Limb (tissue), 2 donors: ENCODE measurements around the gene GNB5.

Source experiments
- DNase-seq, 2 donors: peaks; one replicate each; pipeline ENCODE4 v3.0.0-alpha.2; 2016; ENCODE audit errors: extremely low spot score in 2 of 2

GNB5 gene

DNA sequence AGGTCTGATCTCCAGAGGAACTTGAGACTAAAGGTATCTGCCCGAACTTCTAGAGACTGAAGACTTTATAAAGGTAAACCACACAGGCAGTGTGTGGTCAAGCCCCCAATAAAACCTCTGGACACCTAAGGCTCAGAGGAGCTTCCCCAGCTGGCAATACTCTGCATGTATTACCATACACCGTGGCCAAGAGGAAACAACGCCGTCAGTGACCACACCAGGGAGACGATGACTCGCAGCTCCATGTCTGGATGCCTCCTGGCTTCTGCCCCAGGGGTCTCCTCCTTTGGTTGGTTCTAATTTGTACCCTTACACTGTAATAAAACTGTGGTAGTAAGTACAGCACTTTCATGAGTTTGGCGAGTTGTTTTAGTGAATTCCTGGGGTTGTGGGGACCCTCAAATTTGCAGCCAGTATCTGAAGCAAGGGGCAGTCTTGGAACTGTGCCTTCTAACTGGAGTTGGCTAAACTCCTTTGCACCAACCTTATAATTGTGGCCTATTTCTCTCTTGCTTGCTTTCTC is 46.5 kb downstream of the GNB5 start:
- DNase-seq = no peak

GRCh38 chr15:52143873-52144272 is 47.3 kb downstream of the GNB5 start:
- no peak for DNase-seq

DNA sequence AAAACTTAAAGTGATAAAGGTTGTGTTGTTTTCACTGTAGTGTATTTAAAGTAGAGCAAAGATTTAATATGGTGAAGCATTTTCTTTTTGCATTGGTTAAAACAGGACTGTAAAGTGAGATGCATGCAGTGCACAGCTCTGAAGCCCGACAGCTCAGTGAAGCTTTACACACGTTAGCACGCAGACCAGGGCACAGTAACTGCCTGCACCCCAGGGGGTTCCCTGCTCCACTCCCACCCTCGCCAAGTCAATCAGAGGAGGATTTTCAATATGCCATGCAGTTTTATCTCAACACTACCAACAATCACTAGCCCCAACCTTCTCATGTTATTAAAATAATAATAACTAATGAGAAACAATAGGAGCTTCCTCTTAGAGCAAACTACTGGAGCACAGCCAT is 50.5 kb downstream of the GNB5 start:
- DNase-seq = no peak

DNA sequence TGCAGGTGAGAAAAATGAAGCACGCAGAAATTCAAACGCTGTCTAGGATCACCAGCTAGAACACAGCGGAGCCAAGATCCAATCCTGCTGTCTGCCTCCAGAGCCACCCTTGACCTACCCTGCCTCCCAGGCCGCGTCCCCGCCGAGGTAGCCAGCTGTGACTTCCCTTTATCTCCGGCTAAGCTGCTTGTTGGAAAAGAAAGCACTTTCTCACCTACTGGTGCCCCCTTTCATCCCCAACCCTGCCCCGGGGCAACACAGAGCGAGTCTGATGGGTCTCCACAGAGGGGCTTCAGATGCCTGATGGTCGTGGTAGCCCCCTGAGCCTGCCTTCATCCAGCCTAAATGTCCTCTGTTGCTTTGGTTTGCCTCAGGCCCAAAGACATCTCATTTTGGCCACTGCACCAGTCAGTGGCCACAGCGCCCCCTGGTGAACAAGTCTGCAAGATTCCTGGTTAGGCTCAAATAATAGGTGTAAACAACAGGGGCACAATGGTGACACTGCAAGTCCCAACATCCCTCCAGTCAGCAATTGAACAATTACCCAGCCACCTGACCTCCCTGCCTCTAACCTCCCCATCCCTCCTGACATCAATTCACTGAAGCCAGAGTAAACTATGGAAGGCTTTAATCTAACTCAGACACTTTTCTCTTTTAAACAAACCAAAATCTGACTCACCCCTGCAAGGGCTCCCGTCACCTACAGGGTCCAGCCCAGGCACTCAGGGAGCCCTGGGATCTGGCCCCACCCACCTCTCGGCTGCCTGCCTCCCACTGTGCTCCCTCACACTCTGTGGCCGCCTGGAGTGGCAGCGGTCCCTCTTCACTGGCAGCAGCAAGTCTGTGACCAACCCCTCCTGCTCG is 51.4 kb downstream of the GNB5 start:
- peak; percentile 46 to 76 for DNase-seq

GRCh38 chr15:52137432-52138357 is 53.5 kb downstream of the GNB5 start:
- DNase-seq = peak in 1 of 2 donors; percentile 26

DNA sequence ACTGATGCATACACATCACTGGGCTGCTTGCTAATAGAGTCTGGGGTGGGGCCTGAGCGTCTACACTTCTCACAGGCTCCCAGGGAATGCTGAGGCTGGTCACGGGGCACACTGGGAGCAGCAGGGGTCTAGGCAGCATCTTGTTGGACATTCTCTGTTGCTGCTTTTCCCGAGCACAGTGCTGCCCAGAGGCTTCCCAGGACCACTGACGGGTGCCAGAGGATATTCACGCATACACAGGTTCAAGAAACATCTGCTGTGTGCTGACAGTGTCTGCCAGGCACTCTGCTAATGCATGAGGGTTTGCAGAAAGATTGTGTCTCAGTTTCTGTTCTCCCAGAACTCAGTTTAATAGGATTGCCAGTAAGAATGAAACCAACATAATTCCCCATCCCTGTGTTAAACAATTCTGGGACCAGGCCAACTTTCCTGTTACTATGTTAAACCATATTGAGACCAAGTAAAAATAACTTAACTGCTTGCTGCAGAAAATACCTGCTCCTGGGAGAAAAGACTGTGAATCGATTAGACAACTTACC is 54.7 kb downstream of the GNB5 start:
- peak; percentile 34 to 35 for DNase-seq

DNA sequence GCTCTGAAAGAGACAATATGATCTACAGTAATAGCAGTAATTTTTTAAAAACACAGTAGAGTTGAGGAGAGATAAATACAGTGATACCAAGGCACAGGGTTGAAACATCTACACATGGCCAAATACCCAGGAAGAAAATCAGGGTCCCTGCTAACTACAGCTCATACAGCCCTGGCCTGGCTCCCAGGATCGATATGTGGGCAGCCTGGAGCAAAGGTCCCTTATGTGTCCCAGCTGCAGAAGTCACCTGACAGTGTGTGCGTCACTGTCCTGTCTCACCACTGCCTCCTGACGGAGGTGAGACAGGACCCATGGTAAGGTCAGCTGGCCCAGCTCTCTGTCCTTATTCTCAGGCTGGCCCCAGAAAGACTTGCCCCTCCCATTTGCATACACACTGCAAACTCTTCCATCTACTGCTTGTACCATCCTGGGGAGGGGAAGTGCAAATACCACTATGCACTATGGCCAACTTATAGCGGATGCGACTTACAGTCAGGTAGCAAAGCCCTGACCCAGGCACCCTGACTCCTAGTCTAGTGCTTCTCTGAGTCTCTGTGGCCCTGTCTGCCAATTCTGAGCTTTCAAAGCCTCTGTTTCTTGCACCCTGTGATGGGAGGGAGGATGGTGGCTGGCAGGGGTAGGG is 56.6 kb downstream of the GNB5 start:
- peak in 1 of 2 donors; percentile 12 for DNase-seq

DNA sequence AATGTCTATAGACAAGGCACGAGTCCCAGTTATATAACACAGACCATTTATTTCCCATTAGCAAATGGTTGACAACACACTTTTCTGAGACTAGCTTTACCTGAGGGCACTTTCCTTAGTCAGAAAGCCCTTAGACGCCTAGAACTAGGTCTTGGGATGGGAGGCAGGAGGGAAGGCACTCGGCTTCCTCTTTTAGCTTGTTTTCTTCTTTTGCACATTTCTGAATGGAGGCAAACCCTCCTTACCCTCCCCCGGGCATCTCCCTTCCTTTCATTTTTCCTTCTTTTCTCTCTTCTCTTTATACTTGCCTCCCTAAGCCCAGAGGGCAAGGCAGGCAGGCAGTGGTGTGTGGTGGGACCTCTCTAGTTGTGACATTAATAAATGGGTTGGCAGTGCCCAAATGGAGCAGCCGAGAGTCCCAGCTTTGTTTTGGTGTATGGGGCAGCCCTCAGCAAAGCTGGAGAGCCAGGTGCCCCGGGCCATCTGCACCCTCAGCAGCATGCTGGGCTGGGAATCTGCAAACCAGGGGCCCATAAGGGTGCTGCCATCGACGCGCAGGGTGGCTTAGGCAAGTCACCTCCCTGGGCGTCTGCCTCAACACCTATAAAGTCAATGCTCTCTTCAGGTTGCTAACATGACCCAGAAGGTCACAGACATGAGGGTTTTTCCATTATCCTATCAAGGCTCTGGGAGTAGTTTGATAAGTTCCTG is 57.5 kb downstream of the GNB5 start:
- no peak for DNase-seq

GRCh38 chr15:52132066-52132465 is 59.1 kb downstream of the GNB5 start:
- DNase-seq = no peak

- DNase-seq = no peak
Measured at GRCh38 chr15:52128568-52128967, 62.6 kb downstream of the GNB5 start.

DNA sequence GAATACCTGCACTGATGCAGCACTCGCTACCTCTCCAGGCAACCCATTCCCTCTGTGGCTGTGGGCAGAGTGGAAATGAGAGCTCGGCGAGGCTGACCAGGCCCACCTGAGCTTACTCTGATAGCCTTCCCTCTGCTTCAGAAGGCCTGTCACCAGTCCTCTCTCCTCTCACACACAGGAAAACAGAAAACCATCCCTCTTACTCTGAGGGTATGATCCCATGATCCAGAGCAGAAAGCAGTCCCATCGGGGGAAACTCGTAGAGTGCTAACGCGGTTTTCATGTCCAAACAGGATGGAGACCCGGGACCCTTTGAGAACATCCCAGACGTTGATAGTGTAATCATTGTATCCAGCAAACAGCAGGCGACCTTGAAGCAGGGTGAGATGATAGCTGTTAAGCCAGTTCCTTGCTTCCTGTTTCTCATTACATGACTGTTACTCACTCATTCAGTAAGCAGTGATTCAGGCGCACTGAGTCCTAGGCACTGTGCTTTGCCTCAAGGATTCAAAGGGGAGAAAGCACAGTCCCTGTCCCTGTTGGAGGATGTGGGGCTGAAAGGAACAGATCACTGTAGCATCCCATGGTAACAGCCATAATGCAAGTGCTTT is 66.8 kb downstream of the GNB5 start:
- DNase-seq = no peak

- DNase-seq = no peak
Measured at GRCh38 chr15:52121896-52122295, 69.3 kb downstream of the GNB5 start.

DNA sequence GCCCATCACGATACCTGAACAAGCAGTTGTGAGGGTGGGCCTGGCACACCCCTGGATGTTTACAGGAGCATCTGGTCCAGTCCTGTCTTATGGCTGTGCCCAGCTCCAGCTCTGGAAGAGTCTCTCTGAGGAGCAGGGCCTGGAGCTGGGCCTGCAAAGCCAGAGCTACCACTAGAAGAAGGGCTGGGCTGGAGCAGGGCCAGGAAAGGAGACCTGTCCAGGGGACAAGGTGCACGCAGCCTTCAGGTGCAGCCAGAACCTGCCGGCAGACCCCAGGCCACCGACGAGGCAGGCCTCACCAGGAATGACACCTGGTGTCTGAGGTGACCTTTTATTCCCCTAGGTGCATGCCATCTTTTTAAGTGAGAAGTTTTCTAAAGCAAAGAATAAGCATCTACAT is 70.2 kb downstream of the GNB5 start:
- DNase-seq = no peak

DNA sequence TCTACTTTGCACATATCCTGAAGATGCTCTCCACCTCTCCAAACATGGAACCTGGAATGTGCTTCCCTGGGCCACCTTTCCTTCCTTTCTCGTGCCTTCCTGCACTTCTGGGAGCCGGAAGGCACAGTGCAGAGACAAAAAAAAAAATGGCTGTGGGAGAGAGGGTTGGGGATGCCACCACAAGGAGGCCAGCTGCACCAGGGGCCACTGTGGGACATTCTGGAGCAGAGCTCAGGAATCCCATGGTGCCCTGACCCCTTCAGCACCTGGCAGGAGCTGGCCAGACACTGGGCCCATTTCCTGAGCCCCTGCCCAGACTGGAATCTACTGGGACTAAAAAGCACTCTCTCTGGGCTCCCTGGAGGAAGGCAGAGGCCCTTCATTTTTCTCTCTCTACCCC is 70.7 kb downstream of the GNB5 start:
- no peak for DNase-seq

DNA sequence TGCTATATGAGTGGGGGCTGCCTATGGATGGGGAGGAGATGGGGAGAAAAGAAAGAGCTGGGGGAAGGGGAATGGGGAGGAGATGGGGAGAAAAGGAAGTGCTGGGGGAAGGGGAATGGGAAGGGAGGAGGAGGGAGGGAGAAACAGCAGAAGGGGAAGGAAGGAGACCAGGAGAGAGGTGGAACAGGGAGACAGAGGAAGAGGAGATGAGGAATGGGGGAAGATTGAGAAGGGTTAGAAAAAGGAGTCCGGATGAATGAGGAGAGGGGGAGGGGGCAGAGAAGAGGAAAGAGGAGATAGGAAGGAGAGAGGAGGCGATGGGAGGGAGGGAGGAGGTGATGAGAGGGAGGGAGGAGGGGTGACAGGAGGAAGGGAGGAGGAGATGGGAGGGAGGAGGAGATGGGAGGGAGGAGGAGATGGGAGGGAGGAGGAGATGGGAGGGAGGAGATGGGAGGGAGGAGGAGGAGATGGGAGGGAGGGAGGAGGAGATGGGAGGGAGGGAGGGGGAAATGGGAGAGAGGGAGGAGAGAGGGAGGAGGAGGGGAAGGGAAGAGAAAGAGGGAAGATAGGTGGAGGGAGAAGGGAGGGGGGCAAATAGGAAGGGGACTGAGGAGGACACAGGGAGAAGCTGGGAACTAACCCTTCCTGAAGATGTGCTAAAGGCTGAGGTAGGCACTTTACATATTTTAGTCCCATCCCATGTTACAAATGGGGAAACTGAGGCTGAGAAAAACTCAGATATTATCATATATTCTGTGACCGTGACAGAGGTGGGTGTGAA is 72.0 kb downstream of the GNB5 start:
- DNase-seq = no peak

GRCh38 chr15:52117549-52117948 is 73.6 kb downstream of the GNB5 start:
- no peak for DNase-seq

DNA sequence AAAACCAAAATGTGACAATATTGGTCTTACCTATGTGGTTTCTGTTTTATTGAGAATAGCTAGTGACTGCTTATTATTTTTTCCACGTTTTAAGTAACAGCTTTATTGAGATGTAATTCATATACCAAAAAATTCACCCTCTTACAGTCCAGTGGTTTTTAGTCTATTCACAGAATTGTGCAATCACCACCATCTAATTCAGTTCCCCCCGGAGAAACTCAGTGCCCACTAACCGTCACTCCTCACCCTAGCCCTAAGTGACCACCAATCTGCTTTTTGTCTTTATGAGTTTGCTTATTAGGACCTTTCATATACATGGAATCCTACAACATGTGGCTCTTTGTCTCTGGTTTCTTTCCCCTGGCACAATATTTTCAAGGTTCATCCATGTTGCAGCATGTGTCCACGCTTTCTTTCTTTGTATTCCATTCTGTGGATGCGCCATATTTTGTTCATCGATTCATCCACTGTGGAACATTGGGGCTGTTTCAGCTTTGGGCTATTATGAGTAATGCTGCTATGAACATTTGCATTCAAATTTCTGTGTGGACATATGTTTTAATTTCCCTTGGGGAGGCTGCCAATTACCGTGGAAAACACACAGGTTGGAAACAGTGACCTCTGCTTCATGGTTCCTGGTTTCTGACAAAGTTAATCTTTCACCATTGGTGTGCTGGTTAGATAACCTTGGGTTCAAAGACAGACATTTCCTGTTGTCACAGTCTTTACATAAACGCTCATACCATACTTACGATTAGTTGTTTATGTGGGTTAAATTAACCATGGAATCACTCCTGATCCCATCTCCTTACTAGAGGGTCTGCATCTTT is 75.4 kb downstream of the GNB5 start:
- DNase-seq = no peak

DNA sequence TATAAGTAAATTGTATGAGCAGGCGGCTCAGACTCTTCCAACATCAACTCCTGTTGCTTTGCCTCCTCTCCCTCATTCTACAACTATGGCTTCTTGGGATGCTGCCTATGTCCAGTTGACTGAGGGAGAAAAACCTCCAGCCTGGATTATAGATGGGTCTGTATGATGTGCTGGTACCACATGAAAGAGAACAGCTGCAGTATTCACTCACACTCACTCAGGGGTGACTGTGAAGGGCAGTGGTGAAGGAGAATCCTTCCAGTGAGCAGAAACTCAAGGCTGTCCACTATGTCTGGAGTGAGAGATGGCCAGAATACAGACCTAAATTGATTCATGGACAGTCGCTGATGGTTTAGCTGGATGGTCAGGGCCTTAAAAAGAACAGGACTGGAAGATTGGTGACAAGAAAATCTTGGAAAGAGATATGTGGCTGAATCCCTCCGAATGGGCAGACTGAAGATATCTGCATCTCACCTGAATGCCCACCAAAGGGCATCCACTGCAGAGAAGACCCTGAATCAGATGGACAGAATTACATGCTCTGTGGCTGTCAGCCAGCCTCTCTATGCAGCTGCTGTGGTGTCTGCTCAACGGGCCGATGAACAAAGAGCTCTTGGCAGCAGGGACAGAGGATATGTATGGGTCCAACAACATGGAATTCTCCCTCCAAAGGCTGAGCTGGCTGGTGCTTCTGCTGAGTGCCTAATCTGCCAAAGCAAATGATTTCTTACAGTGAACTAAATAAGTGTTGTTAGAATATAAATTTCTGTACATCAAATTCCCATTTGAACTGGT is 76.7 kb downstream of the GNB5 start:
- DNase-seq = peak in 1 of 2 donors; percentile 44
